ENCODE measurements around the gene LMBRD2.
"Not testable (repeated sequence)": the region's sequence is repeated elsewhere in the genome, so short reads cannot be mapped to it uniquely, and the experiment has no call there.

The LMBRD2 gene

DNA sequence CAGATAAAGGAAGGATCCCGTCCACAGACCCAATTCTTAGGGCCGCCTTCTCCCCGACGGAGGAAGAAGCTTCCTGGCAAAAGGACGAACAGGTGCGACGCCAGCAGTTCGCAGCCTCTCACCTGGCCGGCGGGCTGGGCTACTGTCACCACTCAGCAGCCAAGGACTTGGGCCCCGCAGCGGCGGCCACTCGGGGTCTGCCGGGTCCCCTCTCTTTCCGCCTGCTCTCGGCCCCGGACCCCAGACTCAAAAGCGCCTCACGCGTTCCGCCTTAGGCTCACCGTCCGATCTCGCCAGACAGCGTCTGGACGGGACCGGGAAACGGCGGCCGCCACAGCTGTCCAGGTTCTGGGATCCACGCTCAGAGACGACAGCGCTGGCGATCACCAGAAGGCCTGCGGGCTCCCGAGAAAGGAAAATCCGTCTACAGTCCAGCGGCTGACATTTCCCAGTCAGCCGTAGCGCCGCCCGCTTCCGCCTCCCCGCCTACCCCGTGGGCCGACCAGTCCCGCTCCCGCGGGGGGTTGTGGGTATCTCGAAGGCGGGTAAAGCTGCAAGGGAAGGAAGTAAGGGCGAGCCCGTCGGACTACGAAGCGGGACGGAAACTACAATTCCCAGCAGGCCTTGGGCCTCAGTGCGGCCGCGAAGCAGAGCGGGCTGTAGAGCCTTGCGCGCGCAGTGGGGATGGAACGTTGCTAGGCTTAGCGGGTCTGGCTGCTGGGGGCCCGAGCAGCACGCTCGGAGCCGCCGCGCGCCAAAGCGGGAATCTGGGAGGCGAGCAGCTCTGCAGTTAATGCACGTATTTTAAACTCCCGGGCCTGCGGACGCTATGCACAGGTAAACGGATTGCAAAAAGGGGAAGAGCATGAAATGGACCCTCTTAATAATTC, at the start of gene LMBRD2, which contains the start of gene SKP2:
Gene LMBRD2 (minus strand): TSS at position 454 of the 890 bp plus-strand sequence. CDS start 8,538 bp downstream, outside the sequence.
Gene SKP2 (plus strand): TSS at position 678 of the 890 bp plus-strand sequence. CDS start 152 bp downstream, at position 830.
- TF ChIP-seq, protein P1, sequence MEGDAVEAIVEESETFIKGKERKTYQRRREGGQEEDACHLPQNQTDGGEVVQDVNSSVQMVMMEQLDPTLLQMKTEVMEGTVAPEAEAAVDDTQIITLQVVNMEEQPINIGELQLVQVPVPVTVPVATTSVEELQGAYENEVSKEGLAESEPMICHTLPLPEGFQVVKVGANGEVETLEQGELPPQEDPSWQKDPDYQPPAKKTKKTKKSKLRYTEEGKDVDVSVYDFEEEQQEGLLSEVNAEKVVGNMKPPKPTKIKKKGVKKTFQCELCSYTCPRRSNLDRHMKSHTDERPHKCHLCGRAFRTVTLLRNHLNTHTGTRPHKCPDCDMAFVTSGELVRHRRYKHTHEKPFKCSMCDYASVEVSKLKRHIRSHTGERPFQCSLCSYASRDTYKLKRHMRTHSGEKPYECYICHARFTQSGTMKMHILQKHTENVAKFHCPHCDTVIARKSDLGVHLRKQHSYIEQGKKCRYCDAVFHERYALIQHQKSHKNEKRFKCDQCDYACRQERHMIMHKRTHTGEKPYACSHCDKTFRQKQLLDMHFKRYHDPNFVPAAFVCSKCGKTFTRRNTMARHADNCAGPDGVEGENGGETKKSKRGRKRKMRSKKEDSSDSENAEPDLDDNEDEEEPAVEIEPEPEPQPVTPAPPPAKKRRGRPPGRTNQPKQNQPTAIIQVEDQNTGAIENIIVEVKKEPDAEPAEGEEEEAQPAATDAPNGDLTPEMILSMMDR (conservative IDR thresholded peaks at IDR 0.05; ENCODE audit: low read length) = no peak
- peak within 1 kb of the TSS; percentile 87 for H3K4me3 ChIP-seq (ENCODE audit: low read length)
- peak; percentile 97 for DNase-seq (ENCODE audit: low read depth)

DNA sequence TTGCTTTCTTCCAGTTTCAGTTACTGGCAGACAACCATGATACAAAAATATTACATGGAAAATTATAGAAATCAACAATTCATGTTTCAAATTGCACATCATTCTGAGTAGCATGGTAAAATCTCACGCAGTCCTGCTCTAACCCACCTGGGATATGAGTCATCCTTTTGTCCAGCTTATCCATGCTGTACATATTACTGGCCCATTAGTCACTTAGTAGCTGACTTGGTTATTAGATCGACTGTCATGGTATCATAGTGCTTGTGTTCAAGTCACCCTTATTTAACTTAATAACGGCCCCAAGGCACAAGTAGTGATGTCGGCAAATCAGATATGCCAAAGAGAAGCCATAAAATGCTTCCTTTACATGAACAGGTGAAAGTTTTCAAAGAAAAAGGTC, 48.8 kb upstream of the LMBRD2 start:
- DNase-seq (ENCODE audit: low read depth) = no peak
- TF ChIP-seq, protein P1 (conservative IDR thresholded peaks at IDR 0.05; ENCODE audit: low read length) = no peak
- no peak overlapping the region for H3K4me3 ChIP-seq (ENCODE audit: low read length)

DNA sequence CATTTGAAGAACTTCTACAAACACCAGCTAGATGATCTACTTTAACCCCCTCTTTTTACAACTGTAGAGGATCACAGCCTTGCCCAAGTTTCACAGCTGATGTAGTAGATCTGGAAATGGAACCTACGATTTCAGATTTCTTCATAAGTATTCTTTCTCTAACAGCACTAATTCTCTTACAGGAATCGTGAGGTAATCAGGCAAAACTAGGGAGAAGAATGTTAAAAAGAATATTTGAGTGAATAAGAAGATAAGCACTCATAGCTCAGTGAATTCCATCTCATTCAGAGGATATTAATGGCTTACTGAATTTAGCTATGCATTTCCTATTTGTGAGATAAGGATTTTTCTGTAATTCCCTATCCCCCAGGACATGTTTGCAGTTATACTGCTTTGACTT, 47.9 kb upstream of the LMBRD2 start:
- TF ChIP-seq, protein P1 (conservative IDR thresholded peaks at IDR 0.05; ENCODE audit: low read length) = no peak
- peak; percentile 35 for DNase-seq (ENCODE audit: low read depth)
- H3K4me3 ChIP-seq (ENCODE audit: low read length) = no peak overlapping the region

DNA sequence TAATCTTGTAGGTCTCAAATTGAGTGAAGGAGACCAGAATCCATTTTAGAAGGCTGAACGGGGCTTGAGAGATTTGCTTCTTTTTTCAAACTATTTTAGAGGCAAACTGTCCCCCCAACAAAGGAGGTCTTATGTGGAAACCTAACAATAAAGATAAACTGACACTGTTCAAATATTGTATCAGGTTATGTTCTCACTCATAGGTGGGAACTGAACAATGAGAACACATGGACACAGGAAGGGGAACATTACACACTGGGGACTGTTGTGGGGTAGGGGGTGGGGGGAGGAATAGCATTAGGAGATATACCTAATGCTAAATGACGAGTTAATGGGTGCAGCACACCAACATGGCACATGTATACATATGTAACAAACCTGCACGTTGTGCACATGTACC, 47.1 kb upstream of the LMBRD2 start:
- not testable (repeated sequence) for DNase-seq (ENCODE audit: low read depth)

DNA sequence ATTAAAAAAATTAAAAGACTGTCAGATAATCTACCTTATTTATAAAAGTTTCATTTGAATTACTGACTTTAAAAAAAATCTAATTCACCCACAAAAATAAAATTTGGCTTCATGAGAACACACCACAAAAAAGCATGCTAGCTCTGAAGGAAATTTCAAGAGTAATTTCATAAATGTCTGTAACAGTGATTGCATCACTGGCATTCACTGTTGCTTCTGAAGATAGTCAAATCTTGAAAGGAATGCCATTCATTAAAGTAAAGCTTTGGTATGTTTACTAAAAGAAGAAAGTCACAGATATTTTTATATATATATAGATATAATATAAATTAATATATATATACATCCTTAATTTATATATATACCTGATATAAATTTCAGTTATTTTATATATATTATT, 46.6 kb upstream of the LMBRD2 start:
- TF ChIP-seq, protein P1 (conservative IDR thresholded peaks at IDR 0.05; ENCODE audit: low read length) = no peak

More for the DNA sequence above, 47.1 kb upstream of the LMBRD2 start:
- not testable (repeated sequence) for H3K4me3 ChIP-seq (ENCODE audit: low read length)

DNA sequence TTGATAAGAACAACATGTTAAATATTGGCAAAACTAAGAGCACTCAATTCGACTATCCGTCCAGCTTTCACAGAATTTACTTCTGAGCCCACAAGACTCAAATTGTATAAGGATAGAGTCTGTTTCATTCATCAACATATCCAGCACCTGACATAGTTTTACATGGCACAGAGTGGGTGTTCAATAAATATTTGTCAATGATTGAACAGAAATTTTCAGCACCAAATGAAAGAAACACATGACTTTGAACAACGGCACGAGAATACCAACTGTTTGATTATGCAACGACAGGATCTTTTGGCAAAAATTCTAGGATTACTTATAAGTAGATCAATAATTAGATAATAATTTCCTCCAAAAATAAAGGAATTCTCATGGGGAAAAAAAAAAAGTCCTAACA, 42.1 kb upstream of the LMBRD2 start:
- TF ChIP-seq, protein P1 (conservative IDR thresholded peaks at IDR 0.05; ENCODE audit: low read length) = no peak
- no peak for DNase-seq (ENCODE audit: low read depth)

More for the DNA sequence above, 46.6 kb upstream of the LMBRD2 start:
- DNase-seq (ENCODE audit: low read depth) = peak; percentile 33
- H3K4me3 ChIP-seq (ENCODE audit: low read length) = no peak overlapping the region

DNA sequence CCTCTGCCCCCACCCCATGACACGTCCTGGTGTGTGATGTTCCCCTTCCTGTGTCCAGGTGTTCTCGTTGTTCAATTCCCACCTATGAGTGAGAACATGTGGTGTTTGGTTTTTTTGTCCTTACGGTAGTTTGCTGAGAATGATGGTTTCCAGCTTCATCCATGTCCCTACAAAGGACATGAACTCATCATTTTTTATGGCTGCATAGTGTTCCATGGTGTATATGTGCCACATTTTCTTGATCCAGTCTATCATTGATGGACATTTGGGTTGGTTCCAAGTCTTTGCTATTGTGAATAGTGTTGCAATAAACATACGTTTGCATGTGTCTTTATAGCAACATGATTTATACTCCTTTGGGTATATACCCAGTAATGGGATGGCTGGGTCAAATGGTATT, 32.7 kb upstream of the LMBRD2 start:
- H3K4me3 ChIP-seq (ENCODE audit: low read length); DNase-seq (ENCODE audit: low read depth): not testable (repeated sequence)

More for the DNA sequence above, 42.1 kb upstream of the LMBRD2 start:
- H3K4me3 ChIP-seq (ENCODE audit: low read length) = no peak overlapping the region

DNA sequence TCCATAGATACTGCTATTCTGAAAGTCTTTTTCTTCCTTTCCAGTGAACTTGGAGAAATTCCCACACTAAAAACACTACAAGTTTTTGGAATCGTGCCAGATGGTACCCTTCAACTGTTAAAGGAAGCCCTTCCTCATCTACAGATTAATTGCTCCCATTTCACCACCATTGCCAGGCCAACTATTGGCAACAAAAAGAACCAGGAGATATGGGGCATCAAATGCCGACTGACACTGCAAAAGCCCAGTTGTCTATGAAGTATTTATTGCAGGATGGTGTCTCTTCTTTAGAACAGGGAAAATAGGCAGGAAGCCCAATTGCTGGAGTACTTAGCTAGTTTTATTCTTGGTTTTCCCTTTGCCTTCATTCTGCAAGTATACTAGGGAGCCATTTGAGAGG, 30.1 kb upstream of the LMBRD2 start:
- H3K4me3 ChIP-seq (ENCODE audit: low read length) = no peak overlapping the region
- DNase-seq (ENCODE audit: low read depth) = no peak
- TF ChIP-seq, protein P1 (conservative IDR thresholded peaks at IDR 0.05; ENCODE audit: low read length) = no peak
